Nephron progenitor cell (in vitro differentiated cells): ENCODE data around the gene HS6ST2.
"Not testable (repeated sequence)": the region's sequence is repeated elsewhere in the genome, so short reads cannot be mapped to it uniquely, and the experiment has no call there.

Experiments
- DNase-seq: peaks from one replicate; pipeline ENCODE4 v3.0.0; 2021
- H3K27ac Mint-ChIP-seq: 2 replicates; pipeline ENCODE4 v1.8.0; 2021; ENCODE audit warnings: mild to moderate bottlenecking, moderate library complexity, mixed read lengths
- H3K27me3 Mint-ChIP-seq: 2 replicates; pipeline ENCODE4 v1.8.0; 2021; ENCODE audit warnings: mild to moderate bottlenecking, low read depth, mixed read lengths; ENCODE audit not compliant: poor library complexity
- H3K36me3 Mint-ChIP-seq: 2 replicates; pipeline ENCODE4 v1.8.0; 2021; ENCODE audit warnings: low read depth, mixed read lengths
- H3K4me1 Mint-ChIP-seq: 2 replicates; pipeline ENCODE4 v1.8.0; 2021; ENCODE audit warnings: mixed read lengths
- H3K4me3 Mint-ChIP-seq: 2 replicates; pipeline ENCODE4 v1.8.0; 2021; ENCODE audit warnings: mild to moderate bottlenecking, moderate library complexity, mixed read lengths
- H3K9me3 Mint-ChIP-seq: 2 replicates; pipeline ENCODE4 v1.8.0; 2021; ENCODE audit warnings: mild to moderate bottlenecking, moderate library complexity, mixed read lengths
- TF ChIP-seq, protein P1 (sequence below): fragments of 200-600 bp; sonication (generic); IDR thresholded peaks from 2 replicates; pipeline ENCODE4 v1.5.0; 2021; ENCODE audit warnings: antibody characterized with exemption

The HS6ST2 gene

DNA sequence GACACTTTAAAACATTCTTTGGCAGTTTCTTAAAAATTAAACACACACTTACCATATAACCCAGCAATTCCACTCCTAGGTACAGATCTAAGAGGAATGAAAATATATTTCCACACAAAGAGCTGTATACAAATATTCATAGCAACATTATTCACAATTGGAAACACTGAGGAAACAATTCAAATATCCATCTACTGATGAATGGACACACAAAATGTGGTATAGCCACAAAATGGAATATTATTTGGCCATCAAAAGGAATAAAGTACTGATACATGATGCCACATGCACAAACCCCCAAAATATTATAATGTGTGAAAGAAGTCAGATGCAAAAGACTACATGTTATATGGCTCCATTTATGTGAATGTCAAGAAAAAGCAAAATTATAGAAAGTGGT is 70.9 kb downstream of the HS6ST2 start:
- Mint-ChIP-seq H3K27me3 (peaks cover 3% of the 10 kb centered on the region), H3K4me1 (no peaks in the 10 kb centered on the region), H3K27ac (no peak overlapping the region), H3K9me3 (peaks cover 56% of the 10 kb centered on the region), H3K36me3 (peaks cover 54% of the 10 kb centered on the region), H3K4me3 (no peak overlapping the region)
- DNase-seq, result no peak
- TF ChIP-seq, protein P1, sequence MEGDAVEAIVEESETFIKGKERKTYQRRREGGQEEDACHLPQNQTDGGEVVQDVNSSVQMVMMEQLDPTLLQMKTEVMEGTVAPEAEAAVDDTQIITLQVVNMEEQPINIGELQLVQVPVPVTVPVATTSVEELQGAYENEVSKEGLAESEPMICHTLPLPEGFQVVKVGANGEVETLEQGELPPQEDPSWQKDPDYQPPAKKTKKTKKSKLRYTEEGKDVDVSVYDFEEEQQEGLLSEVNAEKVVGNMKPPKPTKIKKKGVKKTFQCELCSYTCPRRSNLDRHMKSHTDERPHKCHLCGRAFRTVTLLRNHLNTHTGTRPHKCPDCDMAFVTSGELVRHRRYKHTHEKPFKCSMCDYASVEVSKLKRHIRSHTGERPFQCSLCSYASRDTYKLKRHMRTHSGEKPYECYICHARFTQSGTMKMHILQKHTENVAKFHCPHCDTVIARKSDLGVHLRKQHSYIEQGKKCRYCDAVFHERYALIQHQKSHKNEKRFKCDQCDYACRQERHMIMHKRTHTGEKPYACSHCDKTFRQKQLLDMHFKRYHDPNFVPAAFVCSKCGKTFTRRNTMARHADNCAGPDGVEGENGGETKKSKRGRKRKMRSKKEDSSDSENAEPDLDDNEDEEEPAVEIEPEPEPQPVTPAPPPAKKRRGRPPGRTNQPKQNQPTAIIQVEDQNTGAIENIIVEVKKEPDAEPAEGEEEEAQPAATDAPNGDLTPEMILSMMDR, result no peak

DNA sequence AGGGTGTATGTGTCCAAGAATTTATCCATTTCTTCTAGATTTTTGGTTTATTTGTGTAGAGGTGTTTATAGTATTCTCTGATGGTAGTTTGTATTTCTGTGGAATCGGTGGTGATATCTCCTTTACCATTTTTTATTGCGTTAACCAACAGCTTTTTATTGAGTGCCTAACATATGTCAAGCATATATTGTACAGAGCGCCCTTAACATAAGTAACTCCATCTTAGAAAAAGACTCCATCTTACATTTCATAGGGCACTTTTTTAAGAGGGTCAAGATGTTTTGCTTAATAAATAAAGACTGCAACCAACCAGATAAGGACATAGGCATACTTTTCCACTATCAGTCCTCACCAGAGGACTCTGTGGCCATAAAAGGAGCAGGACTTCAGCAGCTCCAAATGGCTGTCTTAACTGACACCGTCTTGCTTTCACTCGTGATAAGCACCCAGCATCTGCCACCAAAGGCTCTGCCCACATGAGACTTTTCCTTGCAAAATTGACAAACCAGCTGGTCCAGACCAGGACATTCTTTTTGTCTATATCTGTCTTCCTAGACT is 75.0 kb downstream of the HS6ST2 start:
- no peak for DNase-seq
- no peak overlapping the region for H3K4me3 Mint-ChIP-seq
- H3K9me3 Mint-ChIP-seq, result peaks cover 38% of the 10 kb centered on the region
- TF ChIP-seq, protein P1, result no peak
- no peak overlapping the region for H3K27ac Mint-ChIP-seq
- peaks cover 43% of the 10 kb centered on the region for H3K36me3 Mint-ChIP-seq
- peaks cover 3% of the 10 kb centered on the region for H3K27me3 Mint-ChIP-seq
- peaks cover 19% of the 10 kb centered on the region for H3K4me1 Mint-ChIP-seq

GRCh38 chrX:132880753-132881152 is 77.7 kb downstream of the HS6ST2 start:
- H3K27ac Mint-ChIP-seq, DNase-seq, H3K4me3 Mint-ChIP-seq, H3K27me3 Mint-ChIP-seq: not testable (repeated sequence)
- H3K9me3 Mint-ChIP-seq, result peaks cover 15% of the 10 kb centered on the region
- peaks cover 45% of the 10 kb centered on the region for H3K4me1 Mint-ChIP-seq
- peaks cover 23% of the 10 kb centered on the region for H3K36me3 Mint-ChIP-seq

DNA sequence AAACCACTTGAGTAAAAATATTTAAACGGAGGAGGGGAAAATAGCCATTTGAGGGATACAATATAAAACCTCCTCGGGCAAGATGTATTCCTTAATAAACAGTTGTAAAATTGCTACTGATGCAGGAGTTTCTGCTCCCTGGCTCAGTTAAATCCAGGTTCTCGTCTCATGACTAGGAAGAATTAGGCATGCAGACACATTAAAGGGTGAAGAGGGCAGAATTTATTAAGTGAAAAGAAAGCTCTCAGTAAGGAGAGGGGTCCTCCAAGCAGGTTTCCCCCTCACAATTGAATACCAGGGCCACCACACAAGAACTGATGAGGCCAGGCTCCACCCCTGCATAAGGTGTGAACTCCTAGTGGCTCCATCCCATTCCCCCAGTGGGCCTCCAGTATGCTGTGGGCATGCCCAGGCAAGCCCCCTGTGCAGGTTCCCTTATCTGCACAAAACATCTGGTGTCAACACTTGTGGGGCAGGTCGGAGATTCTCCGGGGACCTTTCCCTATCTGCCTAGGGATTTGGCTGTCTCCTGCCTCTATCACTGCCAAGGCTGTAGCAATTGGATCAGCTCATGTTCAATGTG is 80.4 kb downstream of the HS6ST2 start:
- peaks cover 7% of the 10 kb centered on the region for H3K9me3 Mint-ChIP-seq
- TF ChIP-seq, protein P1, result no peak
- peak overlapping the region; percentile 88 for H3K27ac Mint-ChIP-seq
- H3K36me3 Mint-ChIP-seq, result peaks cover under 1% of the 10 kb centered on the region
- H3K4me1 Mint-ChIP-seq, result peaks cover 72% of the 10 kb centered on the region
- H3K4me3 Mint-ChIP-seq, result peak overlapping the region; percentile 1
- no peaks in the 10 kb centered on the region for H3K27me3 Mint-ChIP-seq
- peak; percentile 12 for DNase-seq

DNA sequence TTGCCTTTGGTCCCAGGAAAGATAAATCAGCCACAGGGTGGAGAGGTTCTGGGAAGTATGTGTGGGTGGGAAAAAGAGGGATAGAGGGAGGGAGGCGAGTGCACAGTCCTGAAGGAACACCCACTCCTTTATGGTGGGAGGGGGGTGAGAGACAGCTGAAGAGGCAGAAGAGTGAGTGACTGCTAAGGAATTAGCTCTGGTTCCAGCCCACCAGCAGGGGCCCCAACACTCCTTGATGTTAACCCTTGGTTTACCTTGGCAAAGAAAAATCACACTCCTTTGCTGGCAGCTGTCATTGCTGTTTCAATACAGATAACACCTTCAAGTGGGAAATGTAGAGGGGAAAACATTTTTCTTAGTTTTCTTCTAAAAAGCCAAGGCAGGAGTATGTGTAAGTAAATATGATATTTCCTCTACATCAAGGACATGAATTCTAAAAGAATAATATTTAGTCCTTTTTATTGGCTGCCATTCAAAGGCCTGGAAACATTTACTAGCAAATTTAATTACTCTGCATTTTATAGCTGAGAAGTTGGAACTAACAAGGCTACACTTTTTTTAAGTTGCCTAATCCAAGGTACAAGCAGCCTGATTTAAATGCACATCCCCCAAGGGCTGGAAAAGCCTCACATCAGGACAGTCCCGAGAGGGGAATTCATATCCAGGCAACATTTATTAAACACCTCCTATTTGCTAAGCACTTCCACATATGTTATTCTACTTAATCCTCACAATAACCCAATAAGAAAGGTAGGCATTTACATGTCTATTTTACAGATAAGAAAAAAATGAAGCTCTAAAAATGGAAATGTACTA is 81.7 kb downstream of the HS6ST2 start:
- peak; percentile 63 for DNase-seq
- Mint-ChIP-seq H3K27ac (peak overlapping the region; percentile 95), H3K4me3 (peak overlapping the region; percentile 51), H3K4me1 (peaks cover 83% of the 10 kb centered on the region), H3K27me3 (no peaks in the 10 kb centered on the region), H3K36me3 (no peaks in the 10 kb centered on the region), H3K9me3 (peaks cover 9% of the 10 kb centered on the region)
- TF ChIP-seq, protein P1, result no peak

GRCh38 chrX:132875650-132876522 is 82.5 kb downstream of the HS6ST2 start:
- Mint-ChIP-seq H3K9me3 (peaks cover 10% of the 10 kb centered on the region), H3K4me3 (peak overlapping the region; percentile 51), H3K27ac (peak overlapping the region; percentile 95), H3K27me3 (no peaks in the 10 kb centered on the region), H3K4me1 (peaks cover 83% of the 10 kb centered on the region), H3K36me3 (peaks cover 4% of the 10 kb centered on the region)
- TF ChIP-seq, protein P1, result no peak
- DNase-seq, result no peak
